Dermis microvascular lymphatic vessel endothelial cell (primary cell): ENCODE data around the gene RWDD1. TPM values are rescaled to one million over a fixed set of nuclear protein-coding genes. Genes with fewer than 3 reads are reported as not detected.

Experiments
- DNase-seq, 2 donors: peaks; one replicate each; pipeline versions ENCODE4 v3.0.0 to v3.0.0-alpha.2; 2010; ENCODE audit warnings: low read depth in 2 of 2
- total RNA-seq: library from RNA; depleted of rRNA; stranded (reverse); fragments of >200 nt; gene quantifications from 2 replicates; pipeline ENCODE4 v1.2.1, GENCODE V29; 2014

RWDD1 gene
- total RNA-seq, 1 donor from 2014 or later: 17.2 TPM

GRCh38 chr6:116605935-116606334 is 34.6 kb downstream of the RWDD1 start:
- DNase-seq: no peak

- DNase-seq: no peak
Measured at GRCh38 chr6:116611056-116611455, 39.8 kb downstream of the RWDD1 start.

GRCh38 chr6:116615937-116616736 is 44.8 kb downstream of the RWDD1 start, which contains the start of gene RSPH4A:
Gene RSPH4A (plus strand): TSS chr6:116616479. CDS start chr6:116616624, 145 bp downstream.
- DNase-seq: peak; percentile 85 to 95

- DNase-seq: no peak
Measured at GRCh38 chr6:116616737-116617053, 45.4 kb downstream of the RWDD1 start.

GRCh38 chr6:116624036-116624805 is 52.9 kb downstream of the RWDD1 start:
- no peak for DNase-seq

- no peak for DNase-seq
Measured at GRCh38 chr6:116625872-116626271, 54.6 kb downstream of the RWDD1 start.

- peak; percentile 91 to 95 for DNase-seq
Measured at GRCh38 chr6:116629563-116629981, 58.3 kb downstream of the RWDD1 start.

GRCh38 chr6:116631379-116631990 is 60.2 kb downstream of the RWDD1 start:
- peak; percentile 78 to 93 for DNase-seq

- no peak for DNase-seq
Measured at GRCh38 chr6:116633685-116634084, 62.4 kb downstream of the RWDD1 start.

Other genes with a start within 250 kb of the RWDD1 start
- gene DSE, start 200.6 kb upstream of the RWDD1 start, total RNA-seq: 6.8 and 9.4 TPM in 2 replicates
- gene CALHM6, start 110.1 kb upstream of the RWDD1 start, total RNA-seq: 0.90 and 1.0 TPM in 2 replicates
- 0.64 and 1.4 TPM in 2 replicates for gene CALHM5, start 59.9 kb upstream of the RWDD1 start, total RNA-seq
- under 0.01 and 0.25 TPM in 2 replicates for gene TRAPPC3L, start 25.8 kb upstream of the RWDD1 start, total RNA-seq
- gene CALHM4, start 17.8 kb upstream of the RWDD1 start, total RNA-seq: 0.13 TPM in 1 of 2 replicates, not detected in the other
- gene RSPH4A, start 45.0 kb downstream of the RWDD1 start, total RNA-seq: 0.51 and 0.89 TPM in 2 replicates
- gene ZUP1, start 97.3 kb downstream of the RWDD1 start, total RNA-seq: 16.2 and 22.8 TPM in 2 replicates
- gene KPNA5, start 109.7 kb downstream of the RWDD1 start, total RNA-seq: 6.9 and 9.9 TPM in 2 replicates
- 6.2 and 11.1 TPM in 2 replicates for gene FAM162B, start 194.2 kb downstream of the RWDD1 start, total RNA-seq